Aortic smooth muscle cell (primary cell): Measurements from ENCODE around the gene LYZL6. TPM values are rescaled to one million over a fixed set of nuclear protein-coding genes. Genes with fewer than 3 reads are reported as not detected.

Source experiments
- total RNA-seq: library from RNA; depleted of rRNA; stranded (reverse); fragments of >200 nt; gene quantifications from 2 replicates; pipeline ENCODE4 v1.2.3, GENCODE V29; 2014

The LYZL6 gene, protein sequence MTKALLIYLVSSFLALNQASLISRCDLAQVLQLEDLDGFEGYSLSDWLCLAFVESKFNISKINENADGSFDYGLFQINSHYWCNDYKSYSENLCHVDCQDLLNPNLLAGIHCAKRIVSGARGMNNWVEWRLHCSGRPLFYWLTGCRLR
- not detected in 2 replicates for total RNA-seq

DNA sequence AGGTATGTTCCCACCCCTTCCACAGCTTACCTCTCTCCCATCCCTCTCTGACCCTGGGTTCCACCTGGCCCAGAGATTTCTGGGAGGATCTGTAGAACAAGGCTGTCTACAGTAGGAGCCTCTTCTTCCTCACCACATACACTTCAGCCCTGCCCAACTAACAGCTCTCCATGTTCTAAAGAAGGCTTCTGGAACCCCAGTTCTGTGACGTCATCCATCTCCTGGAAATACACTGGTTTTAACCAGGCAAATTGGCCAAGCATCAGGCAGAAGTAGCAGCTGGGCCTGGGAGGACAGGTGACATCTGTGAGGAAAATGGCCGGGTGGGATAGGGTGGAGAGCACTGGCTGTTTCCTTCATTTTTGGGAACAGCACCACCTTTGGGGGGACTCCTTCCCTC, at the start of gene LYZL6:
Gene LYZL6 (minus strand): TSS at position 177 of the 400 bp plus-strand sequence. CDS start 4,357 bp downstream, outside the sequence.

DNA sequence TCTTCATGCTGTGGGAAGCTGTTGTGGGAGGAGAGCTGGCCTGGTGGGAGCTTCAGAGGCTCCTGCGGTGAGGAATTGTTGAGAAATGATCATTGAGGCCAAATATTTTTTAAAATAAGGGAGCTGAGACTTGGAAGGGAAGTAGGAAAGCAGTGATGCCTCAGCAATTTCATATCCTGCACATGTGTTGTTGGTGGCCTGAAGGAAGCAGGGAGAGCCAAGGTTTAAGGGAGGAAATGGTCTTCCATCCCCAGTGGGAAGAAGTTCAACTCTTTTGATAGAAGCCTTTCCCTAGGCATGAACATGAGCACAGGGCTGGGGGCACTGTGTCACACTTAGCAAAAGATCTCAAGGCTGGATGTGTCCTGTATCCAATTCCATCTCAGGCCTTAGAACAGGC, 43.1 kb upstream of the LYZL6 start, which contains the start of gene CCL14:
Gene CCL14 (minus strand): TSS at position 87 of the 400 bp plus-strand sequence. CDS start 80 bp downstream, at position 7.

DNA sequence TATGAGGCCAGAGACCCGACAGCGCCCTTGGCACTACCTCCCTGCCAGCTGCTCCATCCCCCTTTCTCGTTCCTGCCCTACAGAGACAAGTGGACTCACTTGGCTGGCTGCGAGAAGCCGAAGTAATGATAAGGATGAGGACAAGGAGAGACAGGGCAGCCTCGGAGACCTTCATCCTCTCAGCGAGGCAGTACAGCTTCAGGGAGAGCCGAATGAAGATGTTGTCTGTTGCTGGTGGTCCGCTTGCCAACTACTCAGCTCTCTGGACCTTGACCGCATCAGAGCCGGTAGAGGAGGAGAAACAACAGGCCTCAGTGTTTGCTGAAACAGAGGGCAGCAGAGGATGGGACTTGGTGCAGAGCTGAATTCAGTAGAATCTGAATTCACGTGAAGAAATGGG, 37.7 kb upstream of the LYZL6 start, which contains the start of gene CCL16:
Gene CCL16 (minus strand): TSS at position 252 of the 400 bp plus-strand sequence. CDS start 77 bp downstream, at position 175.

DNA sequence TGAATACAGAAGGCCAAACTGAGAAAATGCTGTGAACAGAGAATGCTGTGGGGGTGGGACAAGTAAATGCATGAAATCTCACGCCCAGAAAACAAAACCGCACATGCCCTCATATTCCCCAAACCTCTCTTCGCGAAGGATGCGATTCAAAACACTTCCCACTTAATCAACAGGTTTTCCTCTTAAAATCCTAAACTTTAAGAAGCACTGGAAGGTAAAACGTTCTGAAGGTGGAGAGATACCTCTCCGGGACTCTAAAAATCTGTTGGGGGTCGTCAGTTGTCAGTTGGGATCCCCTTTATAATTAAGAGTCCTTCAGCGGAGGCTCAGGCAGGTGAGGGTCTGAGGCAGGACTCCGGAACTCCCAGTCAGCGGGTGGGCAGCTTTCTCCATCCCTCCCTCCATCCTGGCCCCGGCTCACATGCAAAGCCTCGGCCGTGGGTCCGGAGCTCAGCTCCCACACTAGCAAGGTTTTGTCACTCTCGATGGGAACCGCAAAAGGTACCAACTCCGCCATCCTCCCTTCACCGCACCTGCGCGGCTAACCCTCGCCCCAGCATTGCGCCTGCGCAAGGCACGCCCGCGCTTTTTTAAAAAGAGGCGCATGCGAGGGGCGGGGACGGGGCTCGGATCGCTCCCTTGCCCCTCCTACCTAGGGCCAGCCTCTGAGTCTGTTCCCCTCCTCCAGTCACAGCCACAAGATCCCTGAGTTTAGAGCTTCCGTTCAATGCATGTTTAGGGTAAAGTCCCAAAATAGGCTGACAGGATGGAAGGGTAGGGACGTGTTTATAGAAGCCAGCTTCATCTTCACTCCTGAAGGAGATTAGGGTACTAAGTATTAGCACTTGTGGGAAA, 13.1 kb downstream of the LYZL6 start, which contains the start of gene RDM1:
Gene RDM1 (minus strand): TSS at position 563 of the 855 bp plus-strand sequence. CDS start 46 bp downstream, at position 517.

Other genes with a start within 250 kb of the LYZL6 start
- gene RASL10B, start 212.1 kb downstream of the LYZL6 start, total RNA-seq, result 0.40 and 1.1 TPM in 2 replicates
- not detected in 2 replicates for gene GAS2L2, start 190.5 kb downstream of the LYZL6 start, total RNA-seq
- gene C17orf50, start 182.8 kb downstream of the LYZL6 start, total RNA-seq, result not detected in 2 replicates
- 0.12 and 0.79 TPM in 2 replicates for gene MMP28, start 148.1 kb downstream of the LYZL6 start, total RNA-seq
- gene TAF15, start 134.2 kb downstream of the LYZL6 start, total RNA-seq, result 62.5 and 69.9 TPM in 2 replicates
- gene HEATR9, start 74.8 kb downstream of the LYZL6 start, total RNA-seq, result not detected in 2 replicates
- gene CCL5, start 63.4 kb downstream of the LYZL6 start, total RNA-seq, result 0.13 TPM in 1 of 2 replicates, not detected in the other
- gene RDM1, start 12.9 kb downstream of the LYZL6 start, total RNA-seq, result 0.92 and 0.99 TPM in 2 replicates
- not detected in 2 replicates for gene CCL16, start 37.8 kb upstream of the LYZL6 start, total RNA-seq
- gene CCL14, start 43.0 kb upstream of the LYZL6 start, total RNA-seq, result 0.40 TPM in 1 of 2 replicates, not detected in the other
- not detected in 2 replicates for gene CCL15, start 57.8 kb upstream of the LYZL6 start, total RNA-seq
- 0.26 TPM in 1 of 2 replicates, not detected in the other for gene CCL23, start 74.3 kb upstream of the LYZL6 start, total RNA-seq
- not detected in 2 replicates for gene CCL18, start 120.6 kb upstream of the LYZL6 start, total RNA-seq
- 0.12 TPM in 1 of 2 replicates, not detected in the other for gene CCL3, start 146.4 kb upstream of the LYZL6 start, total RNA-seq
- gene CCL4, start 160.1 kb upstream of the LYZL6 start, total RNA-seq, result not detected in 2 replicates
- gene TBC1D3B, start 232.9 kb upstream of the LYZL6 start, total RNA-seq, result 1.1 and 1.7 TPM in 2 replicates